ENCODE measurements around the gene RAB9A.

The RAB9A gene

GRCh38 chrX:13652287-13652793 lies 36.6 kb upstream of the RAB9A start:
- no peaks in the 10 kb centered on the region for H3K27me3 ChIP-seq (replicated peaks; ENCODE audit: control insufficient read depth, insufficient read depth, low read length, poor library complexity, severe bottlenecking)
- H3K36me3 ChIP-seq (ENCODE audit: control insufficient read depth, insufficient read depth, low read length), result peaks cover 8% of the 10 kb centered on the region
- no peak for DNase-seq
- H3K9me3 ChIP-seq (ENCODE audit: control insufficient read depth, low read length), result no peaks in the 10 kb centered on the region
- H3K4me1 ChIP-seq (ENCODE audit: control insufficient read depth, insufficient read depth, low read length, poor library complexity, severe bottlenecking), result no peaks in the 10 kb centered on the region
- peak overlapping the region; percentile 93 for H3K27ac ChIP-seq (ENCODE audit: insufficient read depth, low read length, poor library complexity, severe bottlenecking)
- peak overlapping the region; percentile 35 for H3K4me3 ChIP-seq (ENCODE audit: insufficient read depth, low read depth, low read length, poor library complexity, severe bottlenecking)

GRCh38 chrX:13652850-13653693 lies 35.9 kb upstream of the RAB9A start, which contains the start of gene TCEANC:
Gene TCEANC, plus strand, starts transcription at chrX:13653141. Its CDS starts 9,368 bp downstream, at chrX:13662509.
- H3K27me3 ChIP-seq (replicated peaks; ENCODE audit: control insufficient read depth, insufficient read depth, low read length, poor library complexity, severe bottlenecking), result no peaks in the 10 kb centered on the region
- H3K9me3 ChIP-seq (ENCODE audit: control insufficient read depth, low read length), result no peaks in the 10 kb centered on the region
- peaks cover 8% of the 10 kb centered on the region for H3K36me3 ChIP-seq (ENCODE audit: control insufficient read depth, insufficient read depth, low read length)
- H3K4me1 ChIP-seq (ENCODE audit: control insufficient read depth, insufficient read depth, low read length, poor library complexity, severe bottlenecking), result no peaks in the 10 kb centered on the region
- peak within 1 kb of the TSS; percentile 76 for H3K4me3 ChIP-seq (ENCODE audit: insufficient read depth, low read depth, low read length, poor library complexity, severe bottlenecking)
- H3K27ac ChIP-seq (ENCODE audit: insufficient read depth, low read length, poor library complexity, severe bottlenecking), result peak within 1 kb of the TSS; percentile 93
- DNase-seq, result peak; percentile 88 to 97 (median 90)

- no peak overlapping the region for H3K4me3 ChIP-seq (ENCODE audit: insufficient read depth, low read depth, low read length, poor library complexity, severe bottlenecking)
- H3K27me3 ChIP-seq (replicated peaks; ENCODE audit: control insufficient read depth, insufficient read depth, low read length, poor library complexity, severe bottlenecking), result no peaks in the 10 kb centered on the region
- H3K36me3 ChIP-seq (ENCODE audit: control insufficient read depth, insufficient read depth, low read length), result peaks cover 8% of the 10 kb centered on the region
- no peaks in the 10 kb centered on the region for H3K4me1 ChIP-seq (ENCODE audit: control insufficient read depth, insufficient read depth, low read length, poor library complexity, severe bottlenecking)
- H3K9me3 ChIP-seq (ENCODE audit: control insufficient read depth, low read length), result no peaks in the 10 kb centered on the region
- peak overlapping the region; percentile 93 for H3K27ac ChIP-seq (ENCODE audit: insufficient read depth, low read length, poor library complexity, severe bottlenecking)
- no peak for DNase-seq
These were observed 34.8 kb upstream of the RAB9A start for GRCh38 chrX:13654116-13654515.

GRCh38 chrX:13655674-13656073 lies 33.3 kb upstream of the RAB9A start:
- no peaks in the 10 kb centered on the region for H3K27me3 ChIP-seq (replicated peaks; ENCODE audit: control insufficient read depth, insufficient read depth, low read length, poor library complexity, severe bottlenecking)
- peaks cover 8% of the 10 kb centered on the region for H3K36me3 ChIP-seq (ENCODE audit: control insufficient read depth, insufficient read depth, low read length)
- DNase-seq, result no peak
- no peaks in the 10 kb centered on the region for H3K9me3 ChIP-seq (ENCODE audit: control insufficient read depth, low read length)
- H3K27ac ChIP-seq (ENCODE audit: insufficient read depth, low read length, poor library complexity, severe bottlenecking), result no peak overlapping the region
- no peaks in the 10 kb centered on the region for H3K4me1 ChIP-seq (ENCODE audit: control insufficient read depth, insufficient read depth, low read length, poor library complexity, severe bottlenecking)
- H3K4me3 ChIP-seq (ENCODE audit: insufficient read depth, low read depth, low read length, poor library complexity, severe bottlenecking), result no peak overlapping the region

GRCh38 chrX:13658602-13659001 lies 30.3 kb upstream of the RAB9A start:
- Histone ChIP-seq H3K27me3 (replicated peaks; ENCODE audit: control insufficient read depth, insufficient read depth, low read length, poor library complexity, severe bottlenecking) (no peaks in the 10 kb centered on the region), H3K4me3 (ENCODE audit: insufficient read depth, low read depth, low read length, poor library complexity, severe bottlenecking) (no peak overlapping the region), H3K27ac (ENCODE audit: insufficient read depth, low read length, poor library complexity, severe bottlenecking) (no peak overlapping the region), H3K9me3 (ENCODE audit: control insufficient read depth, low read length) (no peaks in the 10 kb centered on the region), H3K36me3 (ENCODE audit: control insufficient read depth, insufficient read depth, low read length) (peaks cover 8% of the 10 kb centered on the region), H3K4me1 (ENCODE audit: control insufficient read depth, insufficient read depth, low read length, poor library complexity, severe bottlenecking) (no peaks in the 10 kb centered on the region)
- no peak for DNase-seq

- H3K4me1 ChIP-seq (ENCODE audit: control insufficient read depth, insufficient read depth, low read length, poor library complexity, severe bottlenecking), result no peaks in the 10 kb centered on the region
- H3K27me3 ChIP-seq (replicated peaks; ENCODE audit: control insufficient read depth, insufficient read depth, low read length, poor library complexity, severe bottlenecking), result no peaks in the 10 kb centered on the region
- DNase-seq, result no peak
- peaks cover 8% of the 10 kb centered on the region for H3K36me3 ChIP-seq (ENCODE audit: control insufficient read depth, insufficient read depth, low read length)
- H3K9me3 ChIP-seq (ENCODE audit: control insufficient read depth, low read length), result no peaks in the 10 kb centered on the region
- no peak overlapping the region for H3K4me3 ChIP-seq (ENCODE audit: insufficient read depth, low read depth, low read length, poor library complexity, severe bottlenecking)
- H3K27ac ChIP-seq (ENCODE audit: insufficient read depth, low read length, poor library complexity, severe bottlenecking), result no peak overlapping the region
These were observed 29.9 kb upstream of the RAB9A start for GRCh38 chrX:13659063-13659462.

- no peak overlapping the region for H3K4me3 ChIP-seq (ENCODE audit: insufficient read depth, low read depth, low read length, poor library complexity, severe bottlenecking)
- no peaks in the 10 kb centered on the region for H3K9me3 ChIP-seq (ENCODE audit: control insufficient read depth, low read length)
- H3K36me3 ChIP-seq (ENCODE audit: control insufficient read depth, insufficient read depth, low read length), result no peaks in the 10 kb centered on the region
- H3K27ac ChIP-seq (ENCODE audit: insufficient read depth, low read length, poor library complexity, severe bottlenecking), result peak overlapping the region; percentile 32
- H3K27me3 ChIP-seq (replicated peaks; ENCODE audit: control insufficient read depth, insufficient read depth, low read length, poor library complexity, severe bottlenecking), result no peaks in the 10 kb centered on the region
- H3K4me1 ChIP-seq (ENCODE audit: control insufficient read depth, insufficient read depth, low read length, poor library complexity, severe bottlenecking), result no peaks in the 10 kb centered on the region
- DNase-seq, result no peak
These were observed 27.1 kb upstream of the RAB9A start for GRCh38 chrX:13661735-13662288.

- Histone ChIP-seq H3K27me3 (replicated peaks; ENCODE audit: control insufficient read depth, insufficient read depth, low read length, poor library complexity, severe bottlenecking) (no peaks in the 10 kb centered on the region), H3K4me3 (ENCODE audit: insufficient read depth, low read depth, low read length, poor library complexity, severe bottlenecking) (no peak overlapping the region), H3K36me3 (ENCODE audit: control insufficient read depth, insufficient read depth, low read length) (no peaks in the 10 kb centered on the region), H3K4me1 (ENCODE audit: control insufficient read depth, insufficient read depth, low read length, poor library complexity, severe bottlenecking) (no peaks in the 10 kb centered on the region), H3K9me3 (ENCODE audit: control insufficient read depth, low read length) (no peaks in the 10 kb centered on the region), H3K27ac (ENCODE audit: insufficient read depth, low read length, poor library complexity, severe bottlenecking) (peak overlapping the region; percentile 32)
- no peak for DNase-seq
These were observed 26.6 kb upstream of the RAB9A start for GRCh38 chrX:13662355-13662791.

GRCh38 chrX:13664020-13664419 lies 24.9 kb upstream of the RAB9A start:
- H3K4me3 ChIP-seq (ENCODE audit: insufficient read depth, low read depth, low read length, poor library complexity, severe bottlenecking), result no peak overlapping the region
- H3K27me3 ChIP-seq (replicated peaks; ENCODE audit: control insufficient read depth, insufficient read depth, low read length, poor library complexity, severe bottlenecking), result no peaks in the 10 kb centered on the region
- no peak for DNase-seq
- H3K36me3 ChIP-seq (ENCODE audit: control insufficient read depth, insufficient read depth, low read length), result no peaks in the 10 kb centered on the region
- H3K27ac ChIP-seq (ENCODE audit: insufficient read depth, low read length, poor library complexity, severe bottlenecking), result no peak overlapping the region
- H3K4me1 ChIP-seq (ENCODE audit: control insufficient read depth, insufficient read depth, low read length, poor library complexity, severe bottlenecking), result no peaks in the 10 kb centered on the region
- no peaks in the 10 kb centered on the region for H3K9me3 ChIP-seq (ENCODE audit: control insufficient read depth, low read length)

GRCh38 chrX:13666836-13667235 lies 22.1 kb upstream of the RAB9A start:
- H3K36me3 ChIP-seq (ENCODE audit: control insufficient read depth, insufficient read depth, low read length), result no peaks in the 10 kb centered on the region
- H3K4me1 ChIP-seq (ENCODE audit: control insufficient read depth, insufficient read depth, low read length, poor library complexity, severe bottlenecking), result no peaks in the 10 kb centered on the region
- H3K9me3 ChIP-seq (ENCODE audit: control insufficient read depth, low read length), result no peaks in the 10 kb centered on the region
- no peak overlapping the region for H3K27ac ChIP-seq (ENCODE audit: insufficient read depth, low read length, poor library complexity, severe bottlenecking)
- no peaks in the 10 kb centered on the region for H3K27me3 ChIP-seq (replicated peaks; ENCODE audit: control insufficient read depth, insufficient read depth, low read length, poor library complexity, severe bottlenecking)
- no peak overlapping the region for H3K4me3 ChIP-seq (ENCODE audit: insufficient read depth, low read depth, low read length, poor library complexity, severe bottlenecking)
- no peak for DNase-seq
